ENCODE measurements around the gene HTR4.

GRCh38 chr5:148459669-148460068, 194.7 kb downstream of the HTR4 start:
- TF ChIP-seq POLR2A (IDR thresholded peaks at IDR 0.05) (no peak), CTCF (IDR thresholded peaks at IDR 0.05) (no peak), EP300 (IDR thresholded peaks at IDR 0.05) (no peak)

Measured in tibial nerve (tissue), 4 donors.